H1 (cell line): ENCODE measurements around the gene NAV3.

ENCODE experiments used
- CHD2 ChIP-seq: IDR thresholded peaks from 2 replicates; pipeline ENCODE4 v1.6.1; 2012; ENCODE audit warnings: low read length, improper control_type of control experiment
- POLR2A ChIP-seq, 2 experiments: IDR thresholded peaks; 1 replicate in 1 of 2; 2 replicates in 1 of 2; pipeline ENCODE4 v1.6.1; 2011; ENCODE audit warnings: low read depth in 2 of 2, low read length in 2 of 2, mild to moderate bottlenecking in 2 of 2; ENCODE audit errors: control extremely low read depth in 1 of 2
- SP1 ChIP-seq: IDR thresholded peaks from 2 replicates; pipeline ENCODE4 v1.6.1; 2011; ENCODE audit warnings: low read depth, low read length
- YY1 ChIP-seq: IDR thresholded peaks from 2 replicates; pipeline ENCODE4 v1.6.1; 2011; ENCODE audit warnings: low read depth, mild to moderate bottlenecking, low read length
- TF ChIP-seq, protein P1 (sequence below), 3 experiments: IDR thresholded peaks; 1 replicate in 2 of 3; 2 replicates in 1 of 3; pipeline versions ENCODE4 v1.5.1 to v1.6.1; 2011; ENCODE audit warnings: low read length in 3 of 3, mild to moderate bottlenecking in 3 of 3, inconsistent platforms in 2 of 3, low read depth in 1 of 3, moderate library complexity in 1 of 3; ENCODE audit not compliant: insufficient read depth in 1 of 3; ENCODE audit errors: control extremely low read depth in 1 of 3
- TF ChIP-seq, protein P2 (sequence below): IDR thresholded peaks from 2 replicates; pipeline ENCODE4 v1.6.1; 2011; ENCODE audit warnings: low read depth, mild to moderate bottlenecking, low read length; ENCODE audit not compliant: insufficient read depth

DNA sequence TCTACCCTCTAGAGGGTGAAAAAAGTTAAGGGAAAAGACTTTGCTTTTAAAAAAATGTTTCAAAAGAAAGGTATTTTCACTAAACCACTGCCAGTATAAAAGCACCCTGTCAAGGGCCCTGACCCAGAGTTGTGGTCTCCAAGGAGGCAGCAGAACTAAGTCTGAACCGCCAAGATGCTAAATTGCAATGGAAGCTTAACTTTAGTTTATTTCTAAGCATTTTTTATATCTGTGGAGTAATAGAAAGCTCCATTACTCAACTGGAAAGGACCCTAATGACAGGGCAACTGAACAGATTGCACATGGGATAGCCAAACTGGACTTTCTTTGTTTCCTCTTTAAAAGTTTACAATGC is 379.8 kb downstream of the NAV3 start:
- TF ChIP-seq YY1 (no peak), CHD2 (no peak), SP1 (no peak), POLR2A (IDR thresholded peaks at IDR 0.05; ENCODE audit: control extremely low read depth in 1 of 2, low read depth in 2 of 2, low read length in 2 of 2) (no peak)
- TF ChIP-seq, protein P1, sequence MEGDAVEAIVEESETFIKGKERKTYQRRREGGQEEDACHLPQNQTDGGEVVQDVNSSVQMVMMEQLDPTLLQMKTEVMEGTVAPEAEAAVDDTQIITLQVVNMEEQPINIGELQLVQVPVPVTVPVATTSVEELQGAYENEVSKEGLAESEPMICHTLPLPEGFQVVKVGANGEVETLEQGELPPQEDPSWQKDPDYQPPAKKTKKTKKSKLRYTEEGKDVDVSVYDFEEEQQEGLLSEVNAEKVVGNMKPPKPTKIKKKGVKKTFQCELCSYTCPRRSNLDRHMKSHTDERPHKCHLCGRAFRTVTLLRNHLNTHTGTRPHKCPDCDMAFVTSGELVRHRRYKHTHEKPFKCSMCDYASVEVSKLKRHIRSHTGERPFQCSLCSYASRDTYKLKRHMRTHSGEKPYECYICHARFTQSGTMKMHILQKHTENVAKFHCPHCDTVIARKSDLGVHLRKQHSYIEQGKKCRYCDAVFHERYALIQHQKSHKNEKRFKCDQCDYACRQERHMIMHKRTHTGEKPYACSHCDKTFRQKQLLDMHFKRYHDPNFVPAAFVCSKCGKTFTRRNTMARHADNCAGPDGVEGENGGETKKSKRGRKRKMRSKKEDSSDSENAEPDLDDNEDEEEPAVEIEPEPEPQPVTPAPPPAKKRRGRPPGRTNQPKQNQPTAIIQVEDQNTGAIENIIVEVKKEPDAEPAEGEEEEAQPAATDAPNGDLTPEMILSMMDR (IDR thresholded peaks at IDR 0.05; ENCODE audit: control extremely low read depth in 1 of 3, insufficient read depth in 1 of 3, low read depth in 1 of 3, low read length in 3 of 3), result no peak
- TF ChIP-seq, protein P2, sequence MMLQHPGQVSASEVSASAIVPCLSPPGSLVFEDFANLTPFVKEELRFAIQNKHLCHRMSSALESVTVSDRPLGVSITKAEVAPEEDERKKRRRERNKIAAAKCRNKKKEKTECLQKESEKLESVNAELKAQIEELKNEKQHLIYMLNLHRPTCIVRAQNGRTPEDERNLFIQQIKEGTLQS, result no peak
